OCI-LY7 (cell line): ENCODE measurements around the gene NCAM2. TPM values are rescaled to one million over a fixed set of nuclear protein-coding genes. Genes with fewer than 3 reads are reported as not detected.

Experiments
- BruUV-seq: library from RNA; stranded (reverse); fragments of 400-500 nt; replicated peaks from 2 replicates; lab custom pipeline; 2021; lab: Mats Ljungman, UMichigan
- CTCF ChIA-PET: fragments of 300-600 bp; sonication (Branson Sonifier 250); formaldehyde crosslinking; loops from one replicate; lab custom pipeline; 2022; ENCODE audit warnings: antibody characterized with exemption; ENCODE audit not compliant: unreplicated experiment; lab: Charles Lee
- POLR2A ChIA-PET: fragments of 300-600 bp; sonication (Branson Sonifier 250); formaldehyde crosslinking; loops from one replicate; lab custom pipeline; 2022; ENCODE audit warnings: antibody characterized with exemption; lab: Charles Lee
- DNase-seq: peaks from one replicate; pipeline ENCODE4 v3.0.0-alpha.2; 2015; ENCODE audit warnings: low spot score
- H2AFZ ChIP-seq: fragments of 200-600 bp; sonication (generic), shearing (Covaris generic); 2 replicates; pipeline ENCODE4 v1.6.1; 2014; ENCODE audit warnings: mild to moderate bottlenecking, antibody characterized with exemption, low read length, moderate library complexity
- H3K27ac ChIP-seq: fragments of 200-600 bp; sonication (generic); 2 replicates; pipeline ENCODE4 v1.5.1; 2014; ENCODE audit warnings: mixed run types, low read depth, mild to moderate bottlenecking, moderate library complexity, low read length, inconsistent platforms; ENCODE audit not compliant: poor library complexity, severe bottlenecking
- H3K36me3 ChIP-seq: fragments of 200-600 bp; sonication (generic); 2 replicates; pipeline ENCODE4 v1.6.1; 2014; ENCODE audit warnings: mild to moderate bottlenecking, antibody characterized with exemption, low read length, moderate library complexity, mixed read lengths; ENCODE audit not compliant: insufficient read depth
- H3K4me1 ChIP-seq: fragments of 200-600 bp; sonication (generic); 2 replicates; pipeline ENCODE4 v1.5.1; 2014; ENCODE audit warnings: mild to moderate bottlenecking, low read length; ENCODE audit not compliant: insufficient read depth, poor library complexity, severe bottlenecking
- H3K4me2 ChIP-seq: fragments of 200-600 bp; sonication (generic); 2 replicates; pipeline ENCODE4 v1.6.1; 2014; ENCODE audit warnings: mild to moderate bottlenecking, low read length
- H3K4me3 ChIP-seq: fragments of 200-600 bp; sonication (generic); 2 replicates; pipeline ENCODE4 v1.5.1; 2014; ENCODE audit warnings: mild to moderate bottlenecking, low read depth, low read length; ENCODE audit not compliant: poor library complexity, severe bottlenecking
- H3K79me2 ChIP-seq: fragments of 200-600 bp; sonication (generic); 2 replicates; pipeline ENCODE4 v1.6.1; 2016; ENCODE audit warnings: low read depth, mild to moderate bottlenecking, low read length, moderate library complexity, mixed read lengths; ENCODE audit not compliant: insufficient read depth
- H3K9me2 ChIP-seq: fragments of 200-600 bp; sonication (generic); 2 replicates; pipeline ENCODE4 v1.6.1; 2016; ENCODE audit warnings: mild to moderate bottlenecking, low read length, mixed read lengths; ENCODE audit not compliant: insufficient read depth
- H3K9me3 ChIP-seq: fragments of 200-600 bp; sonication (generic); 2 replicates; pipeline ENCODE4 v1.6.1; 2014; ENCODE audit warnings: mild to moderate bottlenecking, mixed run types, low read length, mixed read lengths
- H4K20me1 ChIP-seq: fragments of 200-600 bp; sonication (generic); 2 replicates; pipeline ENCODE4 v1.6.1; 2014; ENCODE audit warnings: mild to moderate bottlenecking, antibody characterized with exemption, low read length, moderate library complexity, mixed read lengths; ENCODE audit not compliant: insufficient read depth
- CTCF ChIP-seq: fragments of 200-600 bp; sonication (generic); conservative IDR thresholded peaks from 2 replicates; pipeline ENCODE4 v1.5.1; 2014; ENCODE audit warnings: mild to moderate bottlenecking, antibody characterized with exemption, low read length, moderate library complexity, mixed read lengths
- EZH2phosphoT487 ChIP-seq: fragments of 200-600 bp; sonication (generic); IDR thresholded peaks from 2 replicates; pipeline ENCODE4 v1.6.1; 2018; ENCODE audit warnings: low read depth, borderline replicate concordance, mild to moderate bottlenecking, mixed run types, antibody characterized with exemption, low read length, moderate library complexity, mixed read lengths
- intact Hi-C: fragments of 100-400 bp; cut with micrococcal nuclease; formaldehyde crosslinking; loops from one replicate; pipeline ENCODE4 v1.10.0; 2022; ENCODE audit not compliant: unreplicated experiment
- total RNA-seq, 2 experiments: library from RNA; depleted of rRNA in 1 of 2; stranded (reverse); fragments of >200 nt in 1 of 2; shearing (Covaris generic) in 1 of 2; gene quantifications; 2 replicates each; pipeline ENCODE4 v1.2.3, GENCODE V29; 2014 to 2022

The NCAM2 gene
- total RNA-seq, 2 experiments from 2014 or later, result not detected

- Histone ChIP-seq H3K4me3 (no peak overlapping the region), H3K27ac (no peak overlapping the region), H4K20me1 (no peaks in the 10 kb centered on the region), H3K36me3 (no peaks in the 10 kb centered on the region), H3K4me1 (no peaks in the 10 kb centered on the region), H3K9me2 (no peaks in the 10 kb centered on the region), H3K79me2 (no peaks in the 10 kb centered on the region), H3K9me3 (peaks cover 15% of the 10 kb centered on the region; the same call in 1 of the 2 replicates), H3K4me2 (no peak overlapping the region), H2AFZ (no peak overlapping the region)
- BruUV-seq, result no TSS peak
- no peak for TF ChIP-seq CTCF
- TF ChIP-seq EZH2phosphoT487, result no peak
- ChIA-PET CTCF (no interaction called here), POLR2A (no interaction called here)
- intact Hi-C loops, result no loop called here
- no peak for DNase-seq
These were observed 47.9 kb downstream of the NCAM2 start for GRCh38 chr21:21046063-21046462.

GRCh38 chr21:21051109-21052055 is 53.2 kb downstream of the NCAM2 start:
- no peaks in the 10 kb centered on the region for H4K20me1 ChIP-seq
- BruUV-seq, result no TSS peak
- no peak for TF ChIP-seq CTCF
- TF ChIP-seq EZH2phosphoT487, result no peak
- H3K4me1 ChIP-seq, result no peaks in the 10 kb centered on the region
- no peak overlapping the region for H3K4me2 ChIP-seq
- DNase-seq, result no peak
- H3K9me3 ChIP-seq, result peaks cover 24% of the 10 kb centered on the region; the same call in 1 of the 2 replicates
- intact Hi-C loops, result no loop called here
- H3K4me3 ChIP-seq, result no peak overlapping the region
- no peaks in the 10 kb centered on the region for H3K9me2 ChIP-seq
- ChIA-PET CTCF (no interaction called here), POLR2A (interaction anchor here (0.6 kb wide), 1 partner anchor 1944 kb away, joined by 3 read pairs; no protein-coding TSS in a partner anchor)
- no peak overlapping the region for H2AFZ ChIP-seq
- no peak overlapping the region for H3K27ac ChIP-seq
- H3K79me2 ChIP-seq, result no peaks in the 10 kb centered on the region
- no peaks in the 10 kb centered on the region for H3K36me3 ChIP-seq

- no peak overlapping the region for H3K27ac ChIP-seq
- CTCF ChIA-PET, result no interaction called here
- DNase-seq, result no peak
- H3K4me2 ChIP-seq, result no peak overlapping the region
- intact Hi-C loops, result no loop called here
- no peak overlapping the region for H2AFZ ChIP-seq
- H3K4me1 ChIP-seq, result no peaks in the 10 kb centered on the region
- peaks cover 24% of the 10 kb centered on the region; the same call in 1 of the 2 replicates for H3K9me3 ChIP-seq
- no peaks in the 10 kb centered on the region for H3K36me3 ChIP-seq
- BruUV-seq, result no TSS peak
- POLR2A ChIA-PET, result interaction anchor here (0.7 kb wide), 1 partner anchor 1478 kb away, joined by 5 read pairs; no protein-coding TSS in a partner anchor
- no peak overlapping the region for H3K4me3 ChIP-seq
- no peak for TF ChIP-seq CTCF
- no peak for TF ChIP-seq EZH2phosphoT487
- no peaks in the 10 kb centered on the region for H3K9me2 ChIP-seq
- H4K20me1 ChIP-seq, result no peaks in the 10 kb centered on the region
- H3K79me2 ChIP-seq, result no peaks in the 10 kb centered on the region
These were observed 54.5 kb downstream of the NCAM2 start for GRCh38 chr21:21052672-21053071.
